ENCODE data around the gene PLK3.

GRCh38 chr1:44830900-44831304 is 30.7 kb downstream of the PLK3 start:
- TF ChIP-seq POLR2A (IDR thresholded peaks at IDR 0.05), result no peak
- TF ChIP-seq, protein P1, sequence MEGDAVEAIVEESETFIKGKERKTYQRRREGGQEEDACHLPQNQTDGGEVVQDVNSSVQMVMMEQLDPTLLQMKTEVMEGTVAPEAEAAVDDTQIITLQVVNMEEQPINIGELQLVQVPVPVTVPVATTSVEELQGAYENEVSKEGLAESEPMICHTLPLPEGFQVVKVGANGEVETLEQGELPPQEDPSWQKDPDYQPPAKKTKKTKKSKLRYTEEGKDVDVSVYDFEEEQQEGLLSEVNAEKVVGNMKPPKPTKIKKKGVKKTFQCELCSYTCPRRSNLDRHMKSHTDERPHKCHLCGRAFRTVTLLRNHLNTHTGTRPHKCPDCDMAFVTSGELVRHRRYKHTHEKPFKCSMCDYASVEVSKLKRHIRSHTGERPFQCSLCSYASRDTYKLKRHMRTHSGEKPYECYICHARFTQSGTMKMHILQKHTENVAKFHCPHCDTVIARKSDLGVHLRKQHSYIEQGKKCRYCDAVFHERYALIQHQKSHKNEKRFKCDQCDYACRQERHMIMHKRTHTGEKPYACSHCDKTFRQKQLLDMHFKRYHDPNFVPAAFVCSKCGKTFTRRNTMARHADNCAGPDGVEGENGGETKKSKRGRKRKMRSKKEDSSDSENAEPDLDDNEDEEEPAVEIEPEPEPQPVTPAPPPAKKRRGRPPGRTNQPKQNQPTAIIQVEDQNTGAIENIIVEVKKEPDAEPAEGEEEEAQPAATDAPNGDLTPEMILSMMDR (IDR thresholded peaks at IDR 0.05), result no peak

Data from adrenal gland (tissue), 5 donors.